Urinary bladder (tissue), 4 donors: ENCODE data around the gene SMYD3. TPM values are rescaled to one million over a fixed set of nuclear protein-coding genes. Genes with fewer than 3 reads are reported as not detected.

Source experiments
- DNase-seq: peaks from one replicate; pipeline ENCODE4 v3.0.0-alpha.2; 2015; ENCODE audit errors: extremely low spot score
- H3K27ac ChIP-seq: one replicate; pipeline ENCODE4 v1.5.1; 2013; ENCODE audit warnings: low read depth, mild to moderate bottlenecking, moderate library complexity
- H3K36me3 ChIP-seq: one replicate; pipeline ENCODE4 v1.6.1; 2013; ENCODE audit warnings: mild to moderate bottlenecking, moderate library complexity; ENCODE audit not compliant: insufficient read depth
- H3K4me1 ChIP-seq: one replicate; pipeline ENCODE4 v1.6.1; 2013; ENCODE audit warnings: mild to moderate bottlenecking, moderate library complexity; ENCODE audit not compliant: insufficient read depth
- H3K4me3 ChIP-seq: one replicate; pipeline ENCODE4 v1.5.1; 2013; ENCODE audit warnings: low read depth, low read length
- WGBS: extraction: QIAGEN DNeasy Blood & Tissue Kit; methylation state at CpG from one replicate; pipeline ENCODE4 v1.1.7; 2013; 5-methylcytosine and 5-hydroxymethylcytosine counted together
- polyA plus RNA-seq: library from polyadenylated mRNA; stranded (reverse); fragments of 200-250 nt; gene quantifications from one replicate; pipeline ENCODE4 v1.2.3, GENCODE V29; 2013
- total RNA-seq: library from RNA; depleted of rRNA; stranded (reverse); fragments of >200 nt; gene quantifications from one replicate; pipeline ENCODE4 v1.2.3, GENCODE V29; 2014
- donor health status: healthy with polysubstance abuse.
- donor health status: healthy.

SMYD3 gene
- total and polyA plus RNA-seq, 2 donors, result 18.2 to 44.6 TPM

- WGBS, result 14% methylated on average over 12 of the region's 12 CpGs
- DNase-seq, result peak; percentile 93
- H3K4me1 ChIP-seq, result no peaks in the 10 kb centered on the region
- no peaks in the 10 kb centered on the region for H3K36me3 ChIP-seq
- H3K27ac ChIP-seq, result no peak overlapping the region
- no peak overlapping the region for H3K4me3 ChIP-seq
Measured at GRCh38 chr1:245874942-245875580, 632.0 kb downstream of the SMYD3 start.

GRCh38 chr1:245873883-245874671, 633.0 kb downstream of the SMYD3 start:
- WGBS, result 69% methylated on average over 7 of the region's 7 CpGs
- no peaks in the 10 kb centered on the region for H3K4me1 ChIP-seq
- DNase-seq, result no peak
- H3K27ac ChIP-seq, result no peak overlapping the region
- H3K36me3 ChIP-seq, result no peaks in the 10 kb centered on the region
- H3K4me3 ChIP-seq, result no peak overlapping the region

- H3K27ac ChIP-seq, result no peak overlapping the region
- DNase-seq, result no peak
- 97% methylated on average over 1 of the region's 1 CpG for WGBS
Measured at GRCh38 chr1:245873068-245873467, 634.0 kb downstream of the SMYD3 start.

GRCh38 chr1:245872475-245872874, 634.6 kb downstream of the SMYD3 start:
- WGBS, result 94% methylated on average over 8 of the region's 8 CpGs
- H3K4me1 ChIP-seq, result no peaks in the 10 kb centered on the region
- no peak overlapping the region for H3K27ac ChIP-seq
- DNase-seq, result no peak
- no peak overlapping the region for H3K4me3 ChIP-seq
- H3K36me3 ChIP-seq, result no peaks in the 10 kb centered on the region

More at GRCh38 chr1:245873068-245873467, 634.0 kb downstream of the SMYD3 start:
- Histone ChIP-seq H3K36me3 (no peaks in the 10 kb centered on the region), H3K4me3 (no peak overlapping the region), H3K4me1 (no peaks in the 10 kb centered on the region)

GRCh38 chr1:245871915-245872314, 635.2 kb downstream of the SMYD3 start:
- Histone ChIP-seq H3K27ac (no peak overlapping the region), H3K4me1 (no peaks in the 10 kb centered on the region), H3K36me3 (no peaks in the 10 kb centered on the region), H3K4me3 (no peak overlapping the region)
- no peak for DNase-seq
- 94% methylated on average over 4 of the region's 4 CpGs for WGBS

GRCh38 chr1:245871191-245871590, 635.9 kb downstream of the SMYD3 start:
- WGBS, result 83% methylated on average over 2 of the region's 2 CpGs
- Histone ChIP-seq H3K4me1 (no peaks in the 10 kb centered on the region), H3K27ac (no peak overlapping the region), H3K36me3 (no peaks in the 10 kb centered on the region), H3K4me3 (no peak overlapping the region)
- no peak for DNase-seq

- H3K27ac ChIP-seq, result no peak overlapping the region
- H3K4me1 ChIP-seq, result no peaks in the 10 kb centered on the region
- 88% methylated on average over 6 of the region's 6 CpGs for WGBS
- DNase-seq, result no peak
- no peak overlapping the region for H3K4me3 ChIP-seq
- no peaks in the 10 kb centered on the region for H3K36me3 ChIP-seq
Measured at GRCh38 chr1:245870698-245871097, 636.4 kb downstream of the SMYD3 start.

- 94% methylated on average over 7 of the region's 7 CpGs for whole genome bisulfite sequencing
- DNase-seq, result no peak
- H3K4me3 ChIP-seq, result no peak overlapping the region
- no peak overlapping the region for H3K27ac ChIP-seq
- no peaks in the 10 kb centered on the region for H3K4me1 ChIP-seq
- H3K36me3 ChIP-seq, result no peaks in the 10 kb centered on the region
Measured at GRCh38 chr1:245869847-245870246, 637.2 kb downstream of the SMYD3 start.

- Histone ChIP-seq H3K4me3 (no peak overlapping the region), H3K36me3 (no peaks in the 10 kb centered on the region), H3K27ac (no peak overlapping the region), H3K4me1 (no peaks in the 10 kb centered on the region)
- WGBS, result 71% methylated on average over 5 of the region's 5 CpGs
- no peak for DNase-seq
Measured at GRCh38 chr1:245867738-245868137, 639.3 kb downstream of the SMYD3 start.

GRCh38 chr1:245864872-245865271, 642.2 kb downstream of the SMYD3 start:
- no peak for DNase-seq
- no peaks in the 10 kb centered on the region for H3K36me3 ChIP-seq
- WGBS, result 96% methylated on average over 3 of the region's 3 CpGs
- H3K4me3 ChIP-seq, result no peak overlapping the region
- H3K4me1 ChIP-seq, result no peaks in the 10 kb centered on the region
- no peak overlapping the region for H3K27ac ChIP-seq

GRCh38 chr1:245863566-245864184, 643.4 kb downstream of the SMYD3 start:
- H3K4me3 ChIP-seq, result no peak overlapping the region
- DNase-seq, result no peak
- H3K27ac ChIP-seq, result no peak overlapping the region
- H3K4me1 ChIP-seq, result no peaks in the 10 kb centered on the region
- WGBS, result 83% methylated on average over 10 of the region's 10 CpGs
- H3K36me3 ChIP-seq, result no peaks in the 10 kb centered on the region

- WGBS, result 88% methylated on average over 6 of the region's 6 CpGs
- Histone ChIP-seq H3K4me3 (no peak overlapping the region), H3K27ac (no peak overlapping the region), H3K36me3 (no peaks in the 10 kb centered on the region), H3K4me1 (no peaks in the 10 kb centered on the region)
- DNase-seq, result no peak
Measured at GRCh38 chr1:245862812-245863540, 644.1 kb downstream of the SMYD3 start.

GRCh38 chr1:245860657-245861544, 646.2 kb downstream of the SMYD3 start:
- Histone ChIP-seq H3K4me3 (no peak overlapping the region), H3K27ac (no peak overlapping the region), H3K36me3 (no peaks in the 10 kb centered on the region), H3K4me1 (no peaks in the 10 kb centered on the region)
- WGBS, result 42% methylated on average over 8 of the region's 8 CpGs
- peak; percentile 21 for DNase-seq
